Measurements from ENCODE around the gene IFNLR1.

GRCh38 chr1:24186993-24187790, at the start of gene IFNLR1:
- no peak for TF ChIP-seq EP300 (IDR thresholded peaks at IDR 0.05)
- no peak for TF ChIP-seq CTCF (IDR thresholded peaks at IDR 0.05)
